Activated CD4-positive, CD25-positive, alpha-beta regulatory T cell treated with anti-CD3 and anti-CD28 coated beads, Interleukin-2, amount 50 U/mL, for 72 hours (primary cell): ENCODE measurements around the gene FOCAD.

Experiments used
- DNase-seq: peaks from one replicate; pipeline ENCODE4 v3.0.0; 2021

Gene FOCAD

DNA sequence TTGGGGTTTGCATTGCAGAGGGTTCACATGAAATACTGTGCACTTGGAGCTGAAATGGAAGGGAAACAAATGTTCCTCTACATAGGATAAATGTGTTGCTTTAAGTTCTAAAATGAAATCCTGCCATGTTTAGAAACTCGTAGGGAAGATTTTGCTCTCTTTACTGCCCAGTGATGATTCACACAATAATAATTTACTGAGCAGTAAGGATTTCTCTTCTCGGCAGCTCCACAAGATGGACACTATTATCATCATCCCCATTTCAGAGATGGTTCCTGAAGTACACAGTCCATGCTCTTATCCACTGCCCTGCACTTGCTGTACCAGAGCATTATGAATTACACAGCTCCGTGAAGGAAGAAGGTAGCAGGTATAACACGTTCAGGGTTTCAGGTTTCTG lies 343.2 kb downstream of the FOCAD start:
- DNase-seq = no peak

DNA sequence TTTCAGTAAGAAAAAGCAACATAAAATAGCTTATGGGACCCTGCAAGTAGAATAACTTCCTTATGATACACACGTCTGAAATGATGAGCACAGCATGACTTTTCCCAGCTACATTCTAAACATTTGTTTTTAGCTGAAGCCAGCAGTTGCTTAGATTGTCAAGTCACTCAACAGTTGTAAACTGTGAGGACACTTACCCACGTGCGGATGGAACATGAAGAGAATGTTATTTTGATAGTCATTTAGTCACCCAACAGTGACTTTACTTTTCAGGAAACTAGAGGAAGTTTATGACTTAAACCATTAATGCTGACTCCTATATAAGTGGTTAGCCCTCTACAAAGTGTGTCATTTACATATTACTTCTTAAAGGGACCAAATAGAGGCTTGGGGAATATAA lies 344.4 kb downstream of the FOCAD start:
- DNase-seq = no peak

DNA sequence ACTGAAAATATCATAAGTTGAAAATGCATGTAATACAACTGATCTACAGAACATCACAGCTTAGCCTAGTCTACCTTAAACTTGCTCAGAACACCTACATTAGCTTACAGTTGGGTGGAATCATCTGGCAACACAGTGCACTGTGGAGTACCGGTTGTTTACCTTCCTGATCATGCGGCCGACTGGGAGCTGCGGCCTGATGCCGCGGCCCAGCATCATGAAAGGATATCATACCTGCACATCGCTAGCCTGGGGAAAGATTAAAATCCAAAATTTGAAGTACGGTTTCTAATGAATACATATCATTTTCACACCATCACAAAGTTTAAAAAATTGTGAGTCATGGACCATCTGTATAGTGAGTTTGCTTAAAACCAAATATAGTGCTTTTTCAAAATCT lies 345.6 kb downstream of the FOCAD start:
- DNase-seq = no peak

DNA sequence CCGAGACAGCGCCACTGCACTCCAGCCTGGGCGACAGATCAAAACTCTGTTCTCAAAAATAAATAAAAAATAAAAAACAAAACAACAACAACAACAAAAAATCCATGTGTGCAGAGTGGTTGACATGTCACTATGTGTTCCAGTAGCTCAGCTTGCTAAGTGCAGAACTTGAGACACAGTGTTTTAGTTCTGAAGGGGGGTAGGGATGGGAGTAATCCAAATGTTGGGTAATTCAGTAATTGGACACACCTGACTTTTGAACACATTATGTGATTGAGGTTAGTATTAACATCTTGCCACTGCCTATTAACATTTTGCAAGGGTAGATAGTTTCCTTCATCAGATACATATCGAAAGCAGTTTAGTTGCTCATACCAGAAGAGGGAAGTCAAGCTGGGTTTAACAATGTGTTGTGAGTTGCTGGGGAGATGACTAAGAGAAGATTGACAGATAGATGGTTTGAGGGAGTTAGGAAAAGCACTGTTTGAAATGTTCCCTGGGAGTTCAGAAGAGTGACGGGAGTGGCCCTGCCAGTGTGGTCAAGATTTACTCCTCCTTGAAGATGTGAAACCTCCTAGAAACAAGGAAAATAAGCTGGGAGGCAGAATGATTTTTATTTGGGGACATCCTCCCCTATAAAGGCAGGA lies 346.5 kb downstream of the FOCAD start:
- no peak for DNase-seq

DNA sequence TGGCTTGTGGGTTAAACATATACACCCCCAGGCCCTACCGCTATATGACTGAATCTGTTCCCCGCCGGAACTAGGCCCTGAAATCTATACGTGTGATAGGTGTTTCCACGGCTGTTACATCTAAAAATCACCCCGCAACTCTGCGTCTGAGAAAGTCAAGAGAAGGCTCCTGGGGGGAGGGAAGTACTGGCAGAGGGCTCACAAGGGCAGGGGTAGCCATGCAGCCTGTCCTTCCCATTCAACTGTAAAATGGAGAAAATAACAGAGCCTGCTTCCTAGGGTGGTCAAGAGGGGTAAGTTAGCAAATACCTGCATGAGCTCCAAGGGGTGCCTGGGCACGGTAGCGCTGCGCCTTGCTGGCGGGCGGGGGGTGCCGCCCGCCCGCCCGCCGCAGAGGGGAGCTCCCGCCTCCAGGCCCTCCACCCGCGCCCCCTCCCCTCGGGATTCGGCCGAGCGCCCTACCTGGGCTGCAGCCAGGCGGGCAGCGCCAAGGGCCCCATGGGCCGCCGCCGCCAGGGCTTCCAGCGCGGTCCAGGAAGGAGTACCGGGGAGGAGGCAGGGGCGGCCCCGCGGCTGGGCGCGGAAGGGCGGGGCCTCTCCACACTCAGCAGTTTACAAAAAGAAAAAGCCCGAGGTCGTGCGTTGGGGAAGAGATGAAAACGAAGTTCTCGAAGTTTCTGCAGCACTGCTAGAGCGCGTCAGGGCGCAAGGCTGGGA lies 347.2 kb downstream of the FOCAD start, which contains the start of gene HACD4:
TSS of gene HACD4 (minus strand) at position 550 of the 717 bp plus-strand sequence. CDS start at position 500, 50 bp downstream.
- DNase-seq = peak; percentile 69

DNA sequence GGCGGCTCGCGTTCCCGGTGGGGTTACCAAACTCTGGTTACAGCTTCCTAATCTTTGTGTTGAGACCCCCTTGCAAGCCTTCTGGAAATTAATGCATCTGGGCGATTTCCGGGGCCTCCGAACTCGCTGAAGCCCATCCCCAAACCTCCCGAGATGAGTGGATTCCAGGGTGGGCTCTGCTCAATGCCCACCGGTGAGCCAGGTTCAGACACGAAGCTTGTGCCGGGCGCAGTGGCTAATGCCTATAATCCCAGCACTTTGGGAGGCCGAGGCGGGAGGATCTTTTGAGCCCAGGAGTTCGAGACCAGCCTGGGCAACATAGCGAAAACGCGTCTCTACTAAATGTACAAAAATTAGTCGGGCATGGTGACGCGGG lies 347.7 kb downstream of the FOCAD start:
- no peak for DNase-seq

DNA sequence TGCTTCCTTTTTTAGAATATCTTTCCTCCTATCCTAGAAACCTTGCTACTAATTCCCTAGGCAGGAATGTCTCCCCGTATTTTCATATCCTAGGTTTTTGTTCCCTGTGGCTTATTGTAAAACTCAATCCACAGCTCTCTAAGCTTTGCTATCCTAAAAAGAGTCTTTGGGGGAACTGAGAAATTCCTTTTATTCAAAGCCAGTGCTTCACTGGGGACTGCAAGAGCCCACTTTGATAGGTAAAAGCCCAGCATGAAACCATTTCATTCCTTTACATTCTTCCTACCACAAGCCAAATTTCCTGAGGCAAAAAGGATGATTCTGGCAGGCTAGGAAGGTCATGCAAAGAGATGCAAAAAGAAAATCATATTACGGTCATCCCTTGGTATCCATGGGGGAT lies 353.2 kb downstream of the FOCAD start:
- DNase-seq = no peak

DNA sequence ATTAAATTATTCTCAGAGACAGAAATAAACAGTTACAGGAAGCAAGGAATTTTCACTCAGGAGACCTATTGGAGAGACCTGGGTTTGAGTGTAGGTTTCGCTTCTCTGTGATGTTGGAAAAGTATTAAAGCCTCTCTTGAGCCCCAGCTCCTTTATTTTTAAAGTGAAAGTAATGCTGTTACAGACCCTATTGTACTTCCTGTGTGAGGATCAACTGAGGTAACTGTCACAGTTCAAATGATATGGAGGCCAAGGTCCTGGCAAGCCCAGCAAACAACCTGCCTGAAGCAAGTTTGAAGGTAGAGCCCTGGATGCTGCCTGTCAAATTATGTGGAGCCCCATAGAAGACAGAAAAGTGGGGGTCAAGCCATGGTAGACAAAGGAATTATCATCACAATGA lies 355.2 kb downstream of the FOCAD start:
- DNase-seq = no peak

DNA sequence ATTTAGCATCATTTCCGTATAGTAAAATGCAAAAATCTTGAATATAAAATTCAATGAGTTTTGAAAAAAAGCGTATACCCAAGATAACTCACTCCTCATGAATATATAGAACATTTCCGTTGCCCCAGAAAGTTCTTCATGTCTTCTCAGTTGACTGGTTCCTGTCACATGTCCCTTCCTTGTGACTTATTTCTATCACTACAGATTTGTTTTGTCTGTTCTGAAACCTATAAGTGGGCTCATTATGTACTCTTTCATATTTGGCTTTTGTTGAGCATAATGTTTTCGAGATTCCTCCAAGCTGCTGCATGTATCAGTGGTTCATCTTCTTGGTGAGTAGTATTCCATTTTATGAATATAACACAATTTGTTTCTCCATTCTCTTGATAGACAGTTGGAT lies 358.4 kb downstream of the FOCAD start:
- no peak for DNase-seq

DNA sequence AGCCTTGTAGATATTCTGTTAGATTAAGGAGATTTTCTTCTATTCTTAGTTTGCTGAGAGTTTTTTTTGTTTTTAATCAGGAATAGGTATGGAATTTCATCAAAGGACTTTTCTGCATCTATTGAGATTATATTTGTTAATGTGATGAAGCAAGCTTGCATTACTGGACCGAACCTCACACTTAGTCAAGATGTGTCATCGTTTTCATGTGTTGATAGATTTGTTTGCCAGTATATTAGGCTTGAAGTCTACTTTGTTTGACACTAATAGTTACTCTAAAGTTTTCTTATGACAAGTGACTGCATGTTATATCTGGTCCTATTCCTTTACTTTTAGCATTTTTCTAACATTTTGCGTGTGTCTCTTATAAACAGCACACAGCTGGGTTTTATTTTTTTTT lies 359.8 kb downstream of the FOCAD start:
- DNase-seq = no peak
